ENCODE data around the gene YAP1. TPM values are rescaled to one million over a fixed set of nuclear protein-coding genes. Genes with fewer than 3 reads are reported as not detected.

YAP1 gene
- total RNA-seq, 4 donors from 2014 or later: 97.0 to 177 (median 142) TPM

GRCh38 chr11:102192349-102193066 is 82.3 kb downstream of the YAP1 start:
- Histone ChIP-seq H3K36me3 (peaks cover 0 to 18% (median 0%) of the 10 kb centered on the region in 3 donors), H3K9me3 (no peaks in the 10 kb centered on the region), H3K27ac (no peak overlapping the region), H3K4me1 (peaks cover 3 to 34% (median 4%) of the 10 kb centered on the region in 3 donors), H3K27me3 (no peaks in the 10 kb centered on the region), H3K4me3 (no peak overlapping the region)
- TF ChIP-seq POLR2A (IDR thresholded peaks at IDR 0.05) (no peak), CTCF (IDR thresholded peaks at IDR 0.05) (no peak)
- no peak for DNase-seq
- intact Hi-C loops (cut with DNase I): no loop called here

DNA sequence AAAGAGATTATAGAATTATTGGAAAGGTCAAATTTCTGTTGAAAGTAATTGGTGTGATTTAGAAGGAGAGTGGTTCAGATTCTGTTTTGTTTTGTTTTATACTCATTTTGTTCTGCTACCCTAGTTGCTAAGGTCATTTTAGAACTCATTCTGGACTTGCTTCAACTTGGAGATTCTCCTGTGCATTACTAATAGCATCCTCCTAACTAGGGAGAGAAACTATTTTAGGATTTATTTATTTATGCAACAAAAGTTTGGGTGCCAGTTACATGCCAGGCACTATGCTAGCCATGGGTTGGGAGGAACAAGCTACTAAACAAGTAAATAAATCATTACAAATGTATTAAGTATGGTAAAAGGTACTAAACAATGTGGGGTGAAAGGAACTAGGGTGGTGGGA is 84.0 kb downstream of the YAP1 start:
- Histone ChIP-seq H3K27me3 (no peaks in the 10 kb centered on the region), H3K27ac (peak overlapping the region in 2 of 4 donors; percentile 42 to 51), H3K9me3 (no peaks in the 10 kb centered on the region), H3K4me1 (peaks cover 0 to 27% (median 6%) of the 10 kb centered on the region in 3 donors), H3K36me3 (peaks cover 0 to 18% (median 0%) of the 10 kb centered on the region in 3 donors), H3K4me3 (no peak overlapping the region)
- DNase-seq: no peak
- TF ChIP-seq POLR2A (IDR thresholded peaks at IDR 0.05) (no peak), CTCF (IDR thresholded peaks at IDR 0.05) (no peak)
- intact Hi-C loops (cut with DNase I): no loop called here

DNA sequence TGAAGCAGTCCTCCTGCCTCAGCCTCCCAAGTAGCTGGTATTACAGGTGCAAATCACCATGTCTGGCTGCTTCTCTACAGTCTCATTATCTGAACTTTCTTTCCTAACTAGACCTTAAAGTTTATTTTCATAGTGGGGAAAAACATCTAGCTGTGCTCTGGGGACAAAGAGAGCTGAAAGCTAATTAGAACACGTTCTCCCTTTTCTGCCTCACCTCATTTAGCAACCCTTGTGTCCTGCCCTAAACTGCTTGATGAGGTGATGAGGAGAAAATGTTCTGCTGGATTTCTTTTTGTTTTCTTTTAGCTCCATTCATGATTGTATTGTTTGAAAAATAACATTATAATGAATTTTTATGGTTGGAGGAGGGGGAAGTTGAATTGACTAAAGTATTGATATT is 84.7 kb downstream of the YAP1 start:
- Histone ChIP-seq H3K9me3 (no peaks in the 10 kb centered on the region), H3K4me1 (peaks cover 0 to 27% (median 6%) of the 10 kb centered on the region in 3 donors), H3K4me3 (no peak overlapping the region), H3K36me3 (peaks cover 0 to 18% (median 0%) of the 10 kb centered on the region in 3 donors), H3K27ac (peak overlapping the region in 3 of 4 donors; percentile 0 to 51 (median 42)), H3K27me3 (no peaks in the 10 kb centered on the region)
- 55 to 65% methylated on average over 1 of the region's 1 CpG for WGBS, 2 donors
- no peak for TF ChIP-seq POLR2A (IDR thresholded peaks at IDR 0.05)
- no peak for TF ChIP-seq CTCF (IDR thresholded peaks at IDR 0.05)
- intact Hi-C loops (cut with DNase I): no loop called here
- DNase-seq: no peak

DNA sequence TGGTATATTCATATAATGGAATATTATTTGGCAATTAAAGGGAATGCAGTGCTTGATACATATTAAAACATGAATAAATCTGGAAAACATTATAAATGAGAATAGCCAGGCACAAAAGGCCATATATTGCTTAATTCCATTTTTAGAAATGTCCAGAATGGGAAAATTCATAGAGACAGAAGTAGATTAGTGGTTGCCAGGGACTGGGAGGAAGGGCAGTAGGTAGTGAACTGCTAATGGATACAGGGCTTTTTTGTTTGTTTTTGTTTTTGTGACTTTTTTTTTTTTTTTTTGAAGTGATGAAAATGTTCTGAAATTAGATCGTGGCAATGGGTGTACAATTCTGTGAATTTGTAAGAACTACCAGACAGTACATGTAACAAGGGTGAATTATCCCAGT is 86.1 kb downstream of the YAP1 start:
- Histone ChIP-seq H3K27me3 (no peaks in the 10 kb centered on the region), H3K4me3 (no peak overlapping the region), H3K9me3 (no peaks in the 10 kb centered on the region), H3K27ac (no peak overlapping the region), H3K36me3 (peaks cover 0 to 13% (median 0%) of the 10 kb centered on the region in 3 donors), H3K4me1 (peaks cover 0 to 26% (median 6%) of the 10 kb centered on the region in 3 donors)
- DNase-seq: no peak
- TF ChIP-seq POLR2A (IDR thresholded peaks at IDR 0.05) (no peak), CTCF (IDR thresholded peaks at IDR 0.05) (no peak)
- intact Hi-C loops (cut with DNase I): no loop called here
- 74% methylated on average over 1 of the region's 1 CpG for WGBS, 2 donors

DNA sequence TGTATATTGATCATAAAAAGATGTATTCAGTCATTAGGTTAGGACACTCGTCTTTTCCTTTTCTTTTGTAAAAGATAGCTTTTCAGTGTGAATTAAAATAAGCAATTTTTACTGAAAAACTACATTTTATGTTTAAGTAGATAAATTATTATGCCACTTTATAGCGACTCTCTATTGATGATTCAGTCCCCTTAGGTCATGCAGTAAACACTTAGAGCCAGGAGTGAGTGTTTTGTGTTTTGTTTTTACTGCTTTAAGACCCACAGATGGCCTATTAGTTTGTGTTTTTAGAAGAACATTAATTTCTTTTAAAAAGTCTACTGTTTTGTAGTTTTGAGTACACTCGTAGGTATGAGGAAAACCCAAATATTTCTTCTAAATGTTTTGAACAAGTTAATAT is 86.6 kb downstream of the YAP1 start:
- intact Hi-C loops (cut with DNase I): no loop called here
- TF ChIP-seq CTCF (IDR thresholded peaks at IDR 0.05): no peak
- TF ChIP-seq POLR2A (IDR thresholded peaks at IDR 0.05): no peak
- peaks cover 0 to 22% (median 6%) of the 10 kb centered on the region in 3 donors for H3K4me1 ChIP-seq
- no peaks in the 10 kb centered on the region for H3K9me3 ChIP-seq
- H3K27ac ChIP-seq: no peak overlapping the region
- H3K36me3 ChIP-seq: peaks cover 0 to 13% (median 0%) of the 10 kb centered on the region in 3 donors
- H3K27me3 ChIP-seq: no peaks in the 10 kb centered on the region
- no peak for DNase-seq
- 57 to 60% methylated on average over 3 of the region's 3 CpGs for WGBS, 2 donors
- no peak overlapping the region for H3K4me3 ChIP-seq

All from esophagus squamous epithelium (tissue), 5 donors.